Bone marrow (tissue), 2 donors: Measurements from ENCODE around the gene NPC1L1.
"Not testable (repeated sequence)": the region's sequence is repeated elsewhere in the genome, so short reads cannot be mapped to it uniquely, and the experiment has no call there.

Source experiments
- DNase-seq, 2 donors: peaks; one replicate each; lab custom pipeline; 2025; lab: John Stamatoyannopoulos, UW

NPC1L1 gene

GRCh38 chr7:44506592-44507288 is 34.4 kb downstream of the NPC1L1 start:
- not testable (repeated sequence) for DNase-seq

GRCh38 chr7:44505595-44505994 is 35.5 kb downstream of the NPC1L1 start:
- no peak for DNase-seq

DNA sequence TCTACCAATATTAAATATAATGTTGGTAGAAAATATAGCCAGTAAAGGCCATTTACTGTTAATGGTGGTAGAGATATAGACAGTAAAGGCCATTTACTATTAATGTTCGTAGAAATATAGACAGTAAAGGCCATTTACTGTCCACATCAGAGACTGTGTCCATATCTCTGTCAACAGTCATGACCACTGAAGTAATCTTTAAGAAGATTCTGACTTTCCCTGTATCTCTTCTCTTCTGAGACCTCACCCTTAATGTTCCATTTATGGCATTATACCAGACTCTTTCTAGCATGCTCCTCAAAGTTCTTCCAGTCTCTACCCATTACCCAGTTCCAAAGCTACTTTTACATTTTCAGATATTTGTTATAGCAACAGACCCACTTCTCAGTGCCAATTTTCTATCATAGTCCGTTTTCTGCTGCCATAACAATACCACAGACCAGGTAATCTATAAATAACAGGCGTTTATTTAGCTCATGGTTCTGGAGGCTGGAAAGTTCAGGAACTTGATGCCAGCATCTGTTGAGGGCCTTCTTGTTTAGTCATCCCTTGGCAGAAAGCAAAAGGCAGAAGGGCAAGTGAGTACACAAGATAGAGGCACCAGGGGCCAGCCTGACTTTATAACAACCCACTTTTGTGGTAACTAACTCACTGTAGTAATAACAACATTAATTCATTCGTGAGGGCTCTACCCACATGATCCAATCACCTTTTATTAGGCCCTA is 42.7 kb downstream of the NPC1L1 start:
- no peak for DNase-seq

GRCh38 chr7:44497155-44498027 is 43.7 kb downstream of the NPC1L1 start:
- no peak for DNase-seq

GRCh38 chr7:44496385-44496784 is 44.7 kb downstream of the NPC1L1 start:
- DNase-seq: no peak

GRCh38 chr7:44494960-44495359 is 46.2 kb downstream of the NPC1L1 start:
- DNase-seq: no peak

GRCh38 chr7:44491229-44491628 is 49.9 kb downstream of the NPC1L1 start:
- DNase-seq: no peak

GRCh38 chr7:44490351-44491200 is 50.6 kb downstream of the NPC1L1 start, which contains the start of gene NUDCD3:
Gene NUDCD3, minus strand, starts transcription at chr7:44490658. Its CDS starts 58 bp downstream, at chr7:44490600.
- peak; percentile 68 to 78 for DNase-seq

DNA sequence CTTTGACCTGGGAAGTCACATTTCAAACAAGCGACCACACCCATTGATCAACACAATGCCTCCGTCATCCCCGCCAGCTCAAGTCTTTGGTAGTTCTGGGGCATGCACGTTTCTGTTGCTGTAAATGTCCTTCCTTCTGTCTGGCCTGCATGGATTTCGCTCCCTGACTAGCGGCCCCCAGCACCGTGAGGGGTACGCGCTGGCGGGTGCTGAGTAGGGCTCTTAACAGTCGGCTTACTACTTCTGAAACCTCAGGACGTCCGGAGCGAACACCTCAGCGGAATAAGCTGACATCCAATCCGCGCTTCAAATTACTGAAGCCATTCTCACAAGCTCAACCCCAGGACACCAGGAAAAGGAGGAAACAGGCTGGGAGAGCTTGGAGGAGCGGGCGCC is 51.2 kb downstream of the NPC1L1 start:
- peak; percentile 12 to 30 for DNase-seq

GRCh38 chr7:44488955-44489354 is 52.2 kb downstream of the NPC1L1 start:
- DNase-seq: no peak

GRCh38 chr7:44486693-44487092 is 54.4 kb downstream of the NPC1L1 start:
- no peak for DNase-seq

DNA sequence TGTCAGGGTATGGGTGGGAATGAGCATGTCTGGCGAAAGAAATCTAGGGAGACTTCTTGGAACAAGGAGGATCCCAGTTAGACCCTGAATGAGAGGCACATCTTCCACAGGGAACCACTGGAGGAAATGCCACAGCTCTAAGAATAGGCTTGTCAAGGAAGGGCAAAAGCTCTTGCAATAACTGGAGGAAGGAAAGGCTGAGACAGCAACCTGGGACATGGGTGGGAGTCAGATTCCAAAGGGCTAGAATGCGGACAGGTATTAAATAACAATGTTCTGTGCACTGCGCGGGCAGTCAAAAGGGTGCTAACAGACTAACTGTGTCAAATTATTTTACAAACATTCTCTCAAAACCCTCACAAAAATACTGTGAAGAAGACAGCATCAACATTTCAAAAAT is 55.1 kb downstream of the NPC1L1 start:
- no peak for DNase-seq

GRCh38 chr7:44484482-44485313 is 56.4 kb downstream of the NPC1L1 start:
- no peak for DNase-seq

DNA sequence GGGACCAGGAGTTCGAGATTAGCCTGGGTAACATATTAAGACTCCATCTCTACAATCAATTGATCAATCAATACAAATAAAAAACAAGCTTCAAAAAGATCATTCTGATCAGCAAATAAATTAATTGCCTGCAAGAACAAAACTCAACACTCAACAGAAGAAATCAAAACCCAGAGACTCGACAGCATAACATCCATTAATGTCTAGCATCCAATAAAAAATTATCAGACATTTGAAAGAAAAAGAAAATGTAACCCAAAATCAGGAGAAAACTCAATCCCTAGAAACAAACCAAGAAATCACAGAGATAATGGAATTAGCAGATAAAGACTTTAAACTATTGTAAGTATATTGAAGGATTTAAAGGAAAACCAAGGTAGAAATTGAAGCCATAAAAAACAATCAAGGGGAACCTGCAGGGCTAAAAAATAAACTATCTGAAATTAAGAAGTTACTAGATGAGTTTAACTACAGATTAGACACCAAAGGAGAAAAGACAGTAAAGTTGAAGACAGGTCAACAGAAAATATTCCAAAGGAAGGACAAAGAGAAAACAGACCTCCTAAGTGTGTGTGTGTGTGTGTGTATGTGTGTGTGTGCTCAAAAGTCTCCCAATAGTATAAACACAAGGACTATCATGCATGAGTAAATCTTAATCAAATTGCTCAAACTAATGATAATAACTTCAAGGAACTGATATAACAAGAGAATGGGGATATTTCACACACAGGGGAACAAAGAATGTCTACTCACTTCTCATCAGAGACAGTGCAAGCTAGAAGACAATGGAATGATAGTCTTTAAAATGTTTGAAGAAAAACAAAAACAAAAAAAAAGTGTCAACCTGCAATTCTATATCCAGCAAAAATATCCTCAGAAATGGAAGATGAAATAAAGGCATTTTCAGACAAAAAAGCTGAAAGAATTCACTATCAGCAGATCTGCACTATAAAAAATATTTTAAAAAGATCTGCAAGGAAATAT is 58.3 kb downstream of the NPC1L1 start:
- DNase-seq: no peak

- no peak for DNase-seq
Observed at GRCh38 chr7:44477938-44478337, 63.2 kb downstream of the NPC1L1 start.

DNA sequence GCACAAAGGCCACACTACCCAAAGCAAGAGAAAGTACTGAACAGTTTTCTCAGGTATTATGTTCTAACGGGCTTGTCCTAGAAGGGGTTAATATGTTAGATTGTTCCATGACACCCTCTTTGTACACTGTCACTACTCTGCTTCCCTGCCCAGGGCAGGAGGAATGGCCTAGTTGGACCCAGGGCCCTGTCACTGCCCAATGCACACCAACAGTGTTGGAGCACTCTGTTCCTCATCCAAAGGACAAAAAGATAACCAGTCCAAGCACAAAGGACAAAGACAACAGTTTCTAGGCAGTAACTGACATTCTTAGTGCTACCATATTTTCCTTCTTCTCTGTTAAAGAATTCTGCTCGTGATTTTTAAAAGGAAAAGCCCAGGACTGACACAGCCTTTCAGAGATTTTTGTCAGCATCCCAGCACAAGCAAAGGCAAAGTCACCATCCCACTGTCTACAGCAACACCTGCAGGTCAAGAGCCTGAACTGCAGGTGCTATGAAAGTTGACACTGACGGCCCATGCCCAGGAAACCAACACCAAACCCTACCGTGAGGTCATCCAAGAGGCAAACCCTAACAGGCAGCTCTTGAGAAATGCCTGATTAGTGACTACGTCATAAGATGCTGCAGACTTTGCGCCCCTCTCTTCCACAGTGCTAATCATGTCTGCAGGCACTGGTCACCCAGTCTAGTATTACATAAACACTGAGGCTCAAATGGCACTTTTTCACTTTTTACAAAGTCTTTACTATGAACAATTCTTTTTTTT is 63.9 kb downstream of the NPC1L1 start:
- DNase-seq: peak; percentile 1 to 41

- no peak for DNase-seq
Observed at GRCh38 chr7:44476313-44476712, 64.8 kb downstream of the NPC1L1 start.

DNA sequence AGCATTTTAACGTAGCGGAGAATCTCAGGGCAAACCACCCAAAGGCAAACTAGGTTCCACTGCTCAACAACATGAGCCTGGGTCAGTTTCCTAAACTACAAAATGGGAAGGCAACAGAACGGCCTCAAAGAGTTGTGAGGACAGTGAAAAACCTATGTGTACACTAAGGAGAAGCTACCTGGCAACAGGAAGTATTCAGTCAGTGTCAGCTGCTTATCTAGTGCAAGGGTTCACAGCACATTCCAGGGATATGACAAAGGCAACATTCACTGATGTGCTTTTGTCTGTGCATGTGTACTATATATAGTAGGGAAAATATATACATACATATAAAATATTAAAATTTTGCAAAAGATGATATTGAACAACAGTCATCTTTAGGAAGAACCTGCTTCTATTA is 67.8 kb downstream of the NPC1L1 start:
- no peak for DNase-seq

DNA sequence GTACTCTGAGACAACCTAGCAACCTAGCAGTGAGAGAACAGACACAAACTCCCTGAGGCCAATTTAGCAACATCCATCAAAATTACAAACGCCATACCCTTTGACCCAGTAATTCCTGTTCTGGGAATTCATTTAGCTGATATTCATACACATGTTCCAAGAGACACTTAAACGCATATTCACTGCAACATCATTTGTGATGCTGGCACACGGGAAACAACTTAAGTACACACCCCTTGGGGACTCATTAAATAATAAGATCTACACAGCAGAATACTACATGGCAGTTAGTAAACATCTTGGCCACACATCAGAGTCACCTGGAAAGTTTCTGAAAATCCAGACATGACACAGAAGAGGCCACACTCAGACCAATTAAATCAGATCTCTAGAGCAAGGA is 68.3 kb downstream of the NPC1L1 start:
- no peak for DNase-seq
